ENCODE results near the gene DNAH9. TPM values are rescaled to one million over a fixed set of nuclear protein-coding genes. Genes with fewer than 3 reads are reported as not detected.
"Not testable (repeated sequence)": the region's sequence is repeated elsewhere in the genome, so short reads cannot be mapped to it uniquely, and the experiment has no call there.

DNAH9 gene
- polyA plus RNA-seq, 10 donors: 0.44 to 1.1 (median 0.76) TPM

DNA sequence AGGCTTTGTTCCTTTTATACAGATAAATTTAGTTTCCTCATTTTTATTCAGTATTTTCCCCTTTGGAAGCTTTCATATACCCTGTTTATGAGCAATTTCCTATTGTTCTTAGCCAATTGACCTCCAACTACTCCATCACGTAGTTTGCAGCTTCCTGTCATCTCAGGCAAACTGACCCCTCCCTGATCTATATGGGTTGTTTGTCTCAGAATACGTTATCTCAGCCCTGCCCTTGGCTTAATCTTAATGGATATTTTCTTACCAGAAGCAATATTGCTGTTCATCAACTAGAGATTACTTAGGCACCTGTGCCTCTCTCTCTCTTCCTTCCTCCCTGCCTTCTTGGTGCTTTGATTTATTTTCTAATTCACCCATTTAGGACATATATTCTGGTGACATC lies 317.8 kb downstream of the DNAH9 start:
- no peak for DNase-seq

- no peak for DNase-seq
Observed at GRCh38 chr17:11917415-11917814, 319.1 kb downstream of the DNAH9 start.

GRCh38 chr17:11921296-11921695 lies 323.0 kb downstream of the DNAH9 start:
- DNase-seq: no peak

- no peak for DNase-seq
Observed at GRCh38 chr17:11922638-11923037, 324.4 kb downstream of the DNAH9 start.

DNA sequence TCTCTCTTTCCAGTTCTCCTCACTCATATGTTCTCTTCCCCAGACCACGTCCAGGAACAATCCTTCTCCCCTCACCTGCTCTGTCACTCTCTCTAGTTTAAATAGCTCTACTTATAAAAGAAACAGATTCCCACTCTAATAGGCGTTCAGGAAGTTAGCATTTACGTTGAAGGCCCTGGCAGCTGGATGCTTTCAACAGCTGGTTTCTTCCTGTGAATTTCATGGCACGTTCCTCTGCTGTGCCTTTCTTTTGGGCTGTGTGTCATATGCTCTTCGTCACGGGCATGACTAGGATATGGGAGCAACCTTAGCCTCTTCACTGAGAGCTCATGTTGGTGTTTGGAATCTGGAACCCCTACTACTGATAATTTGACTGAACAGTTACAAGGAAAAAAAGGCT lies 325.8 kb downstream of the DNAH9 start:
- peak in 1 of 3 donors; percentile 34 for DNase-seq

GRCh38 chr17:11925262-11926021 lies 327.2 kb downstream of the DNAH9 start:
- DNase-seq: peak in 1 of 3 donors; percentile 36

DNA sequence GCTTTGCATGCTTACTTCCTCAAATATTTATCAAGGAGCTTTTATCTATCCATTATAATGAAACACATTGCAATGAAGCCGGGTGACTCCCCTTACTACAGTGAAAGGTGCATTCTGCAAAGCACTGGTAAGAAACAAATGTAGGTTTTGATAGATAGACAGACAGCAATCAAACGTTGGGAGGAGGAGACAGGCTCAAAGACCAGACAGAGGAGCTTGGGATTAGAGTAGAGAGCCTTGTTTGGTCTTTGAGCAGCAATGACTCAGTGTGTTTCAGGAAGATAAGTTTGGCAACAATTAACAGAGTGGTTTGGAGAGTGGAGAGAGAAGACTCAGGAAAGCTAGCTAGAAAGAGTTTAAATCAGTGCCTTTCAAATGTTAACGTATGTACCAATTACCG lies 330.2 kb downstream of the DNAH9 start:
- no peak for DNase-seq

DNA sequence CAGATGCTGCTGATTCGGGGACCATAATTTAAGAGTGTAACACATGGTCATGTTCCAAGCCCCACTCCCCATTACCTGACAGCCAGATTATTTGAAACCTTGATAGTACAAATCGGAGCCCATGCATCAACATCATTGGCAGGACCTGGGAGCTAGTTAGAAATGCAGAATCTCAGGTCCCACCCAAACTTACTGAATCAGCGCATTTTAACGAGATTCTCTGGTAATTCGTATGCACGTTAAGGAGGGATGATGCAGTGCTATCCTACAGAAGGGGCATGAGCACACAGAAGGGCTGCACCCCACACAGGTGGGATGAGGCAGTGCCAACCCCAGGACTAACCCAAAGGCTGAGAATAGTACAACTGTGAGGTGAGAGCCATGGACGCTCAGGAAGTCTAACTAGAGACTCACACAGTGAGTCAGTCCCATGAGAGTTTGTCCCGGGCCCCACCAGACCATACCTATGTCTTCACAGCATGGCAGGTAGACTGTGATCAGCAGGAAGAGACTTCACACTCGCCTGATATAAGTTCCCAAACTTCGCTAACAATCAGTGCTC lies 334.1 kb downstream of the DNAH9 start:
- no peak for DNase-seq

DNA sequence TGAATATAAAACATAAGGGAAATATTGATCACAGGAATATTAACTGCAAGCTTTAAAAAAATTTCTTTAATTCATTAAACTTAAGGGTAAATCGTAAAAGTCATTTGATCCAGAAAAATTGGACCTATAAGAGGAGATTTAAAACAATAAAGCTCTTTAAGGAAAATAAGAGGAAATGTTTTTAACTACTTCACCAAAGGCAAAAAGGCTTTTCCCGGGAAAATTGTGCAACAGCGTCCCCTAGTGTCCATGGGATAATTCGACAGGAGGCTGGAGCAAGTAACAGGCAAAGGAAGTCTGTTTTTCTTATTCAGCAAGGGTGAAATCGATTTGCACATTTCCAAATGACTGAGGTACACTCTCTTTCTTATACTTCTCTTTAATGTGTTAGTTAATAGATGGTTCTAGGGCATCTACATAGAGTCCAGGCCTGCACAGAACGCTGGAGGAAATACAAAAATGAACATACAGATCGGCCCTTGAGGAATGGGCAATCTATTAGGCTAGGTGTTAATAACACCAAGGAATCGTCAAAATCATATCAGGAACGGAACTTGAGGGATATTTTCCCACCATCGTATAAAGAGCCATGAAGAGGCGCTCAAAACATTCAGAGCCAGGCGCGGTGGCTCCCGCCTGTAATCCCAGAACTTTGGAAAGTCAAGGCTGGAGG lies 337.6 kb downstream of the DNAH9 start:
- DNase-seq: peak; percentile 69 to 84 (median 79)

GRCh38 chr17:11940904-11941303 lies 342.6 kb downstream of the DNAH9 start:
- no peak for DNase-seq

DNA sequence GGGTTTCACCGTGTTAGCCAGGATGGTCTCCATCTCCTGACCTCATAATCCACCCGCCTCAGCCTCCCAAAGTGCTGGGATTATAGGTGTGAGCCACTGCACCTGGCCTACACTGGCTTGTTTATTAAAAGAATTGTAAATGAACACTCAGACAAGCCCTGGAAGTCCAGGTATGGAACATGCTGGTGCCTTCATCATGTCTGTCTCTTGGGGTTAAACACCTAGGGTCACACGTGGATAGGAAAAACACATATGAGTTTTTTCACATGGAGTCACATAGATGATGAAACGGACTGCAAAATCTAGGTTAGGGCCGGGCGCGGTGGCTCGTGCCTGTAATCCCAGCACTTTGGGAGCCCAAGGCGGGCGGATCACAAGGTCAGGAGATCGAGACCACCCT lies 344.8 kb downstream of the DNAH9 start:
- DNase-seq: not testable (repeated sequence)

DNA sequence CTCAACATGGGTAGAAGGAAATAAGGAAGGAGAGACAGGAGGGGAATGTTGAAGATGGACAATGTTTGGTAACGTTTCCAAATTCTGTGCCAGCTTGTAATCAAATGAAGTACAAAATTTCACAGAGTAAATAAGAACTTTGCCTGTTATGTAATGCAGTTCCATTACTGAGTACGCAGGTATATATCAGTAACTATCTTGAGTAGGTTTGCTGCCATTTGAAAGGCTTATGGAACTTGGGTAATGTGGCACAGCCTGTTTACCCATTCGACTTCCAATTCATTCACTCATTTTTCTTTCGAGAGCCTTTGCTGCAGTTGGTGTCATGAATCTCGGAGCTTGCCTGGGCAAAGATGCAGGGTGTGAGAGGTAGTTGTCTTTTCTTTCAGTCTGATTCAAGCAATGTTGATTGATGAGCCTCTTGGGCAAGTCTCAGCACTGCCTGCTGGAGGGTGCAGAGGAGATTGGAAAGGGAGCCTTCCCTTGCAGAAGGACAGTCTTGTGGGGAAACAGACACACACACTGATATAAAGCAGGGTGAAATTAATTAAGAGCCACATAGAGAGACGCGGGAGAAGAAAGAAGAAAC lies 345.6 kb downstream of the DNAH9 start:
- no peak for DNase-seq

DNA sequence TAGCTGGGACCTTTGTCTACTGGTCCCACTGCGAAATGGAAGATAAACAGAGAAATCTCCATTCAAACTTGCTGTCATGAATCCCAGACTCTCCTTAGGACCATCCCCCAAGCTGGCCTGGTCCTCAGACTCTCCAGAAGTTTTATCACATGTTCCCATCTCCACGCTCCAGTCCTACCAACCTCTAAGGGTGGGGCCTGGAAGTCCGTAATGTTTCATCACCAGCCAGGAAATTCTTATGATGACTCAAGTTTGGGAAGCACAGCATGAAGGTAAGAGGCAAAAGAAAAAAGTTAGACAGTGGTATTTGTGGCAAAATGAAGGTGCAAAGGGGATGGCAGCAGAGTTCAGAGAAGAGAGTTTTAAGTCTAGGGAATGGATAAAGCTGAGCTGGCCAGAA lies 346.3 kb downstream of the DNAH9 start:
- DNase-seq: no peak

- peak; percentile 46 to 58 (median 54) for DNase-seq
Observed at GRCh38 chr17:11948789-11949188, 350.5 kb downstream of the DNAH9 start.

- not testable (repeated sequence) for DNase-seq
Observed at GRCh38 chr17:11949571-11949970, 351.3 kb downstream of the DNAH9 start.

DNA sequence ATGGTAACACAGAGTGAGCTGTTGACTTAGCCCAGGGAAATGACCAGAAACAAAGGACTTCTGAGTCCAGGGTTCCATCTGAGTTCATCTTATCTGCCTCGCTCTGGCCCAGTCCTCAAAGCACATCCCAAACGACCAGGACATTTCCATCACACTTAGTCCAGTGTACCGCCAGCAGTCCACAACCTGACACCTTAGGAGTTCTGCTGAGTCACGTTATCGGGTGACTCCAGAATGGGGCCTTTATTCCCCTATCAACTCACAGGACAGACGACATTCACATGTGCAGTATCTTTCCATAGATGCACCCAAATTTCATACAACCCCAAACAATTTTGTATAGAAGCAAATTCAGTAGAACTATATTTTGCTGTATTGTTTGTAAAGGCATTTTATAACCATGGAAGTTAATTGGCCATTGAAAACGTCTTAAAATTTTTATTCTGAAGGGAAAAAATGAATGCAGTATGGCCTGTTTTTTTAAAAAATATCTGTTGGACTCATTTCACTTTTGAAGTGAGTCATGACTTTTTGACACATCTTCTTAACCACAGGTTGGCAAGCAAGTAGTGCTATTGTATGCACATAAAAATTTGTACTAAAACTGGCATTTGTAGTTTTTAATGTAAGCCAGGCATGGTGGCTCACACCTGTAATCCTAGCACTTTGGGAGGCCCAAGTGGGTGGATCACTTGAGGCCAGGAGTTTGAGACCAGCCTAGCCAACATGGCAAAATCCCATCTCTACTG lies 352.7 kb downstream of the DNAH9 start:
- no peak for DNase-seq

GRCh38 chr17:11952610-11953009 lies 354.3 kb downstream of the DNAH9 start:
- no peak for DNase-seq

GRCh38 chr17:11953924-11954323 lies 355.7 kb downstream of the DNAH9 start:
- no peak for DNase-seq

DNA sequence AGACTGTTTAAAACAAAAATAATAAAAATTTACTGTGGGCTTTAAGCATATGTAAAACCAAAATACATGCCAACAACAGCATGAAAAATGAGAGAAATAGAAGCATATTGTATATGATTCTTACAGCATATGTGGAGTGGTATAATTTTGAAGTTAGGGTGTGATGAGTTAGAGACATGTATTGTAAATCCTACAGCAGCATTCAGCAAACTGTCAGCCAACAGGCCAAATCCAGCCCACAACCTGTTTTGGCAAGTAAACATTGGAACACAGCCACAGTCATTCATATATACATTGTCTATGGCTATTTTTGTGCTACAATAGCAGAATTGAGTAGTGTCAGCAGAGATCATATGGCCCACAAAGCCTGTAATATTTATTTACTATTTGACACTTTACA lies 356.7 kb downstream of the DNAH9 start:
- DNase-seq: no peak

DNA sequence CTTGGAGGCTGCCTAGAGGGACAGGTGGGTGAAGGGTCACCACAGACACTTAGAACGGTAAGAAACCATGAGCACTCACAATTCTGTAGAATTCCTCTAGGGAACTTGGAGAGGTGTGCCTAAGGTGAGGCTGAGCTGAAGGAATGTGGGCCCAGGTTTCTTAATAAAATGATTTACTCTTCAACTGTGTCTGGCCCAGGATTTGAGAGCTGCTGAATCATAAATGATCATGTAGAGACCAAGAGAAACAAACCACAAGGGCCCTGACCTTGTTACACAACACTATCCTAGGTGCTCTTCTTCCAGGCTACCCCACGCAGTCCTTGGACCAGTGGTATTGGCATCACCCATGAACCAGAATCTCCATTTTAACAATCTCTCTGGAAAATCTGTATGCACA lies 371.3 kb downstream of the DNAH9 start:
- no peak for DNase-seq

- DNase-seq: not testable (repeated sequence)
Observed at GRCh38 chr17:11972741-11973140, 374.5 kb downstream of the DNAH9 start.

DNA sequence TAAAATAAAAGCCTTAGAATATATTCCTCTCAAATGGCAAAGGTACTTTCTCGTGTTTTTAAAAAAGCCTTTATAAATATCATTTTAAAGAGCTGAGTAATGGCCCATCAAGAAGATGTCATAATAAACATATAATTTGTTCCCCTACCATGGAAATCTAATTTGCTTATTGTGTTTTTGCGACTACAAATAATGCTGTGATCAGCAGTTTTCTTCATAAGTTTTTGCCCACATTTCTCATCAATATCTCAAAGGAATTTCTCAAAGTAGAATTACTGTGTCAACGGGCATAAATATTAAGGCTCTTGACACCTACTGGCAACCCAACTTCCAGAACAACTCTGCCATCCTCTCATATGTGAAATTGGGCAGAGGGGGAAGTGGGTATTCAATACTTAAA lies 381.5 kb downstream of the DNAH9 start:
- no peak for DNase-seq

Measured in muscle of back (tissue), 11 donors.